Measurements from ENCODE around the gene HUWE1.

DNA sequence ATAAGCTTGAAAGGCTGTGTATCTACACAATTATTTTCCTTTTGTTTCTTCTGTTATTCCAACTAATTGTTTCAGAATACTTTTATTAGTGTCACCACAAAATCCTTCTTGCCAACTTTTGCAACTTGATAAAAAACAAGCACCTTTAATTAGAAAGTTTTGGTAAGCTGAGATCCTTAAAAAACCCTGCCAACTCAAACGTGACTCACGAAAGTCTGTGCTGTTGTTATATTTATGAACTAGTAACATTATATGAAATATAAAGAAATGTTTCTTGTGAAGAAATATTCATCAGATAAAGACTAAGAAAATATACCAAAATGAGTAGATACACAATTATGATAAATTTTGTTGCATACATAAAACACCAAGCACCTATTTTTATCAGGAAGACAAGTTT lies 49.0 kb downstream of the HUWE1 start:
- TF ChIP-seq, protein P1, sequence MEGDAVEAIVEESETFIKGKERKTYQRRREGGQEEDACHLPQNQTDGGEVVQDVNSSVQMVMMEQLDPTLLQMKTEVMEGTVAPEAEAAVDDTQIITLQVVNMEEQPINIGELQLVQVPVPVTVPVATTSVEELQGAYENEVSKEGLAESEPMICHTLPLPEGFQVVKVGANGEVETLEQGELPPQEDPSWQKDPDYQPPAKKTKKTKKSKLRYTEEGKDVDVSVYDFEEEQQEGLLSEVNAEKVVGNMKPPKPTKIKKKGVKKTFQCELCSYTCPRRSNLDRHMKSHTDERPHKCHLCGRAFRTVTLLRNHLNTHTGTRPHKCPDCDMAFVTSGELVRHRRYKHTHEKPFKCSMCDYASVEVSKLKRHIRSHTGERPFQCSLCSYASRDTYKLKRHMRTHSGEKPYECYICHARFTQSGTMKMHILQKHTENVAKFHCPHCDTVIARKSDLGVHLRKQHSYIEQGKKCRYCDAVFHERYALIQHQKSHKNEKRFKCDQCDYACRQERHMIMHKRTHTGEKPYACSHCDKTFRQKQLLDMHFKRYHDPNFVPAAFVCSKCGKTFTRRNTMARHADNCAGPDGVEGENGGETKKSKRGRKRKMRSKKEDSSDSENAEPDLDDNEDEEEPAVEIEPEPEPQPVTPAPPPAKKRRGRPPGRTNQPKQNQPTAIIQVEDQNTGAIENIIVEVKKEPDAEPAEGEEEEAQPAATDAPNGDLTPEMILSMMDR (optimal IDR thresholded peaks at IDR 0.05 in 1 of 3, IDR thresholded peaks at IDR 0.05 in 1 of 3, conservative IDR thresholded peaks at IDR 0.05 in 1 of 3; ENCODE audit: extremely low read depth in 1 of 3, insufficient read depth in 2 of 3, low read length in 3 of 3) = no peak
- TF ChIP-seq EZH2 (IDR thresholded peaks at IDR 0.05; ENCODE audit: low read length) = no peak
